Adipose tissue (tissue), 3 donors: ENCODE measurements around the gene SPACA7. TPM values are rescaled to one million over a fixed set of nuclear protein-coding genes. Genes with fewer than 3 reads are reported as not detected.

Experiments used
- H3K27ac ChIP-seq: one replicate; pipeline ENCODE4 v1.5.1; 2013; ENCODE audit warnings: low read depth, low read length
- WGBS, 3 donors: extraction: QIAGEN DNeasy Blood & Tissue Kit; methylation state at CpG; one replicate each; pipeline ENCODE4 v1.1.7; 2013; 5-methylcytosine and 5-hydroxymethylcytosine counted together
- polyA plus RNA-seq, 3 donors: library from polyadenylated mRNA; stranded (reverse); fragments of 200-250 nt; gene quantifications; one replicate each; pipeline ENCODE4 v1.2.3, GENCODE V29; 2013
- donor health status: healthy with polysubstance abuse.
- donor health status: Bipolar disorder and iron deficiency.
- donor health status: healthy.

The SPACA7 gene
- not detected for polyA plus RNA-seq

- no peak within 1 kb of the TSS for H3K27ac ChIP-seq
- WGBS, 3 donors = 81 to 84% (median 82%) methylated on average over 8 of the region's 8 CpGs
Observed at GRCh38 chr13:112376050-112376681, at the start of gene SPACA7. Gene SPACA7, plus strand, starts transcription at chr13:112376355. Its CDS starts 31 bp downstream, at chr13:112376386.

- WGBS, 3 donors = 73 to 85% (median 79%) methylated on average over 17 of the region's 17 CpGs
- no peak overlapping the region for H3K27ac ChIP-seq
Observed at GRCh38 chr13:112326821-112327370, 49.3 kb upstream of the SPACA7 start.

- WGBS, 3 donors = 67 to 82% (median 78%) methylated on average over 7 of the region's 7 CpGs
- no peak overlapping the region for H3K27ac ChIP-seq
Observed at GRCh38 chr13:112328936-112329335, 47.2 kb upstream of the SPACA7 start.

GRCh38 chr13:112329376-112329775 is 46.8 kb upstream of the SPACA7 start:
- 65 to 81% (median 80%) methylated on average over 6 of the region's 6 CpGs for WGBS, 3 donors
- H3K27ac ChIP-seq = no peak overlapping the region

GRCh38 chr13:112330066-112330465 is 46.1 kb upstream of the SPACA7 start:
- no peak overlapping the region for H3K27ac ChIP-seq
- 53 to 66% (median 63%) methylated on average over 19 of the region's 19 CpGs for WGBS, 3 donors

GRCh38 chr13:112330479-112331381 is 45.4 kb upstream of the SPACA7 start:
- H3K27ac ChIP-seq = no peak overlapping the region

GRCh38 chr13:112331675-112332074 is 44.5 kb upstream of the SPACA7 start:
- H3K27ac ChIP-seq = no peak overlapping the region
- WGBS, 3 donors = 6 to 13% (median 11%) methylated on average over 20 of the region's 20 CpGs

More at GRCh38 chr13:112330479-112331381, 45.4 kb upstream of the SPACA7 start:
- 5 to 17% (median 14%) methylated on average over 78 of the region's 78 CpGs for WGBS, 3 donors

- WGBS, 3 donors = 72 to 79% (median 76%) methylated on average over 10 of the region's 10 CpGs
- H3K27ac ChIP-seq = no peak overlapping the region
Observed at GRCh38 chr13:112332727-112333126, 43.4 kb upstream of the SPACA7 start.

- H3K27ac ChIP-seq = no peak overlapping the region
- WGBS, 3 donors = 78 to 83% (median 79%) methylated on average over 16 of the region's 16 CpGs
Observed at GRCh38 chr13:112333756-112334543, 42.2 kb upstream of the SPACA7 start.

GRCh38 chr13:112335135-112335534 is 41.0 kb upstream of the SPACA7 start:
- no peak overlapping the region for H3K27ac ChIP-seq
- 60 to 79% (median 78%) methylated on average over 9 of the region's 9 CpGs for WGBS, 3 donors

GRCh38 chr13:112341446-112341845 is 34.7 kb upstream of the SPACA7 start:
- 61 to 72% (median 65%) methylated on average over 2 to 3 of the region's 3 CpGs for WGBS, 3 donors
- no peak overlapping the region for H3K27ac ChIP-seq

- WGBS, 3 donors = 57 to 72% (median 70%) methylated on average over 29 of the region's 29 CpGs
Observed at GRCh38 chr13:112341976-112342735, 34.0 kb upstream of the SPACA7 start.

GRCh38 chr13:112342841-112343361 is 33.3 kb upstream of the SPACA7 start:
- no peak overlapping the region for H3K27ac ChIP-seq
- WGBS, 3 donors = 65 to 82% (median 73%) methylated on average over 45 to 50 of the region's 50 CpGs

More at GRCh38 chr13:112341976-112342735, 34.0 kb upstream of the SPACA7 start:
- H3K27ac ChIP-seq = no peak overlapping the region

- WGBS, 3 donors = 79 to 84% (median 83%) methylated on average over 25 of the region's 25 CpGs
- H3K27ac ChIP-seq = no peak overlapping the region
Observed at GRCh38 chr13:112343591-112343990, 32.6 kb upstream of the SPACA7 start.

- WGBS, 3 donors = 41 to 49% (median 49%) methylated on average over 7 of the region's 7 CpGs
- H3K27ac ChIP-seq = no peak overlapping the region
Observed at GRCh38 chr13:112345826-112346172, 30.4 kb upstream of the SPACA7 start.

GRCh38 chr13:112346173-112346898 is 29.8 kb upstream of the SPACA7 start:
- WGBS, 3 donors = 9 to 11% (median 9%) methylated on average over 22 of the region's 22 CpGs
- H3K27ac ChIP-seq = no peak overlapping the region

GRCh38 chr13:112346899-112347229 is 29.3 kb upstream of the SPACA7 start:
- 20 to 23% (median 21%) methylated on average over 9 of the region's 9 CpGs for WGBS, 3 donors
- no peak overlapping the region for H3K27ac ChIP-seq
